ENCODE results near the gene CD3D. TPM values are rescaled to one million over a fixed set of nuclear protein-coding genes. Genes with fewer than 3 reads are reported as not detected.

The CD3D gene
- total and polyA plus RNA-seq, 2 of the 4 experiments (the other 2 are of a cell fraction): not detected

DNA sequence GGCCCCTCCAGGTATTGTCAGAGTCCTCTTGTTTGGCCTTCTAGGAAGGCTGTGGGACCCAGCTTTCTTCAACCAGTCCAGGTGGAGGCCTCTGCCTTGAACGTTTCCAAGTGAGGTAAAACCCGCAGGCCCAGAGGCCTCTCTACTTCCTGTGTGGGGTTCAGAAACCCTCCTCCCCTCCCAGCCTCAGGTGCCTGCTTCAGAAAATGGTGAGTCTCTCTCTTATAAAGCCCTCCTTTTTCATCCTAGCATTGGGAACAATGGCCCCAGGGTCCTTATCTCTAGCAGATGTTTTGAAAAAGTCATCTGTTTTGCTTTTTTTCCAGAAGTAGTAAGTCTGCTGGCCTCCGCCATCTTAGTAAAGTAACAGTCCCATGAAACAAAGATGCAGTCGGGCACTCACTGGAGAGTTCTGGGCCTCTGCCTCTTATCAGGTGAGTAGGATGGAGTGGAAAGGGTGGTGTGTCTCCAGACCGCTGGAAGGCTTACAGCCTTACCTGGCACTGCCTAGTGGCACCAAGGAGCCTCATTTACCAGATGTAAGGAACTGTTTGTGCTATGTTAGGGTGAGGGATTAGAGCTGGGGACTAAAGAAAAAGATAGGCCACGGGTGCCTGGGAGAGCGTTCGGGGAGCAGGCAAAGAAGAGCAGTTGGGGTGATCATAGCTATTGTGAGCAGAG is 37.8 kb downstream of the CD3D start, which contains the start of gene CD3E:
Gene CD3E, plus strand, starts transcription at position 163 of the 681 bp plus-strand sequence. Its CDS starts 223 bp downstream, at position 386.
- no peak within 1 kb of the TSS for H3K18ac ChIP-seq (ENCODE audit: low read depth, low read length)
- no peak for TF ChIP-seq RCOR1 (IDR thresholded peaks at IDR 0.05; ENCODE audit: insufficient replicate concordance, low read length)
- no peak for TF ChIP-seq MAFK (IDR thresholded peaks at IDR 0.05; ENCODE audit: low read depth, low read length)
- TF ChIP-seq, protein P1, sequence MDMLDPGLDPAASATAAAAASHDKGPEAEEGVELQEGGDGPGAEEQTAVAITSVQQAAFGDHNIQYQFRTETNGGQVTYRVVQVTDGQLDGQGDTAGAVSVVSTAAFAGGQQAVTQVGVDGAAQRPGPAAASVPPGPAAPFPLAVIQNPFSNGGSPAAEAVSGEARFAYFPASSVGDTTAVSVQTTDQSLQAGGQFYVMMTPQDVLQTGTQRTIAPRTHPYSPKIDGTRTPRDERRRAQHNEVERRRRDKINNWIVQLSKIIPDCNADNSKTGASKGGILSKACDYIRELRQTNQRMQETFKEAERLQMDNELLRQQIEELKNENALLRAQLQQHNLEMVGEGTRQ (IDR thresholded peaks at IDR 0.05; ENCODE audit: low read depth, low read length): no peak
- TF ChIP-seq NFE2L2 (IDR thresholded peaks at IDR 0.05; ENCODE audit: low read depth, low read length): no peak
- no peak for TF ChIP-seq CHD1 (IDR thresholded peaks at IDR 0.05; ENCODE audit: low read depth, low read length)
- no peak for TF ChIP-seq MXI1 (IDR thresholded peaks at IDR 0.05; ENCODE audit: borderline replicate concordance, low read depth, low read length)
- no peak for TF ChIP-seq SMC3 (IDR thresholded peaks at IDR 0.05; ENCODE audit: low read depth, low read length)
- no peak for TF ChIP-seq CEBPB (IDR thresholded peaks at IDR 0.05; ENCODE audit: low read depth, low read length)
- H3K9me1 ChIP-seq (ENCODE audit: insufficient read depth, low read length): no peaks in the 10 kb centered on the region
- no peak within 1 kb of the TSS for H3K27ac ChIP-seq (ENCODE audit: insufficient read depth, low read length)
- in situ Hi-C loops (cut with MboI; ENCODE audit: low sequenced_read_pairs): no loop called here
- H4K8ac ChIP-seq (ENCODE audit: low read depth in 2 of 2, low read length in 2 of 2): no peak within 1 kb of the TSS
- no peak within 1 kb of the TSS for H3K9ac ChIP-seq (ENCODE audit: low read depth, low read length)
- no peaks in the 10 kb centered on the region for H4K20me1 ChIP-seq (ENCODE audit: insufficient read depth, low read length)
- POLR2A ChIA-PET (ENCODE audit: unreplicated experiment): no interaction called here
- H3K23ac ChIP-seq (ENCODE audit: low read depth, low read length): no peak within 1 kb of the TSS
- peaks cover 12% of the 10 kb centered on the region for H3K27me3 ChIP-seq (ENCODE audit: control insufficient read depth, insufficient read depth, low read length)
- no peak within 1 kb of the TSS for H2AFZ ChIP-seq (replicated peaks; ENCODE audit: low read length, poor library complexity)
- intact Hi-C loops (cut with micrococcal nuclease): no loop called here
- no CpG with 5 or more reads among the region's 8 CpGs for WGBS, 2 experiments (ENCODE audit: extremely low coverage in 2 of 2, insufficient read length in 1 of 2)
- no peak within 1 kb of the TSS for H2BK5ac ChIP-seq (ENCODE audit: low read depth, low read length, poor library complexity, severe bottlenecking)
- dilution Hi-C loops (cut with HindIII; ENCODE audit: low sequenced_read_pairs, unreplicated experiment): no loop called here
- no peak within 1 kb of the TSS for H4K91ac ChIP-seq (ENCODE audit: insufficient read depth, low read depth, low read length)
- H4K5ac ChIP-seq (ENCODE audit: low read depth, low read length): no peak within 1 kb of the TSS
- no peak within 1 kb of the TSS for H2BK120ac ChIP-seq (ENCODE audit: low read depth, low read length)
- ATAC-seq (ENCODE audit: low read depth): no peak
- no peak within 1 kb of the TSS for H3K4me2 ChIP-seq (ENCODE audit: low read depth, low read length)
- no peaks in the 10 kb centered on the region for H3K4me1 ChIP-seq (ENCODE audit: control insufficient read depth, insufficient read depth, low read length)
- no peak within 1 kb of the TSS for H3K14ac ChIP-seq (replicated peaks; ENCODE audit: low read depth, low read length)
- H3K36me3 ChIP-seq (ENCODE audit: control insufficient read depth, insufficient read depth, low read length): no peaks in the 10 kb centered on the region
- BruUV-seq (replicated peaks): no TSS peak
- no peak within 1 kb of the TSS for H2AK9ac ChIP-seq (replicated peaks; ENCODE audit: low read depth, low read length, poor library complexity)
- no peaks in the 10 kb centered on the region for H3K9me3 ChIP-seq (ENCODE audit: control insufficient read depth, insufficient read depth, low read length)
- no peaks in the 10 kb centered on the region for H3K79me1 ChIP-seq (ENCODE audit: low read depth in 1 of 2, low read length in 2 of 2)
- no peak within 1 kb of the TSS for H3K4me3 ChIP-seq (ENCODE audit: insufficient read depth, low read depth, low read length)
- DNase-seq: no peak
- H2AK5ac ChIP-seq (ENCODE audit: low read depth, low read length): no peak within 1 kb of the TSS
- no peak within 1 kb of the TSS for H2BK20ac ChIP-seq (ENCODE audit: low read depth, low read length)
- no peak within 1 kb of the TSS for H2BK15ac ChIP-seq (ENCODE audit: low read depth, low read length)
- H3K56ac ChIP-seq (ENCODE audit: extremely low read depth, insufficient read depth, low read length): no peak within 1 kb of the TSS
- CTCF ChIA-PET: no interaction called here
- H3K4ac ChIP-seq (ENCODE audit: low read depth, low read length): no peak within 1 kb of the TSS
